SK-N-MC (cell line): ENCODE data around the gene ADARB2.
"Not testable (repeated sequence)": the region's sequence is repeated elsewhere in the genome, so short reads cannot be mapped to it uniquely, and the experiment has no call there.

Source experiments
- DNase-seq: peaks from one replicate; pipeline ENCODE4 v3.0.0-alpha.2; 2011; ENCODE audit warnings: low read depth, low spot score
- H3K27ac ChIP-seq: fragments of 200-600 bp; sonication (generic); 2 replicates; pipeline ENCODE4 v1.5.1; 2016; ENCODE audit warnings: mixed run types
- H3K36me3 ChIP-seq: fragments of 200-600 bp; sonication (generic); 2 replicates; pipeline ENCODE4 v1.6.1; 2017; ENCODE audit warnings: antibody characterized with exemption, low read length, mixed read lengths; ENCODE audit not compliant: insufficient read depth
- H3K4me3 ChIP-seq: fragments of 200-600 bp; sonication (generic); 2 replicates; pipeline ENCODE4 v1.5.1; 2016
- H3K9ac ChIP-seq: fragments of 200-600 bp; sonication (generic); 2 replicates; pipeline ENCODE4 v1.8.0; 2017; ENCODE audit warnings: mixed run types, mixed read lengths; ENCODE audit not compliant: insufficient read length
- H3K9me3 ChIP-seq: fragments of 200-600 bp; sonication (generic); 2 replicates; pipeline ENCODE4 v1.6.1; 2017; ENCODE audit warnings: low read depth, mild to moderate bottlenecking, antibody characterized with exemption, low read length, moderate library complexity, mixed read lengths
- EZH2 ChIP-seq: fragments of 200-600 bp; sonication (generic); IDR thresholded peaks from one replicate; pipeline ENCODE4 v1.6.1; 2017; ENCODE audit warnings: antibody characterized with exemption
- FOXP2 ChIP-seq: optimal IDR thresholded peaks from 2 replicates; pipeline ENCODE3; 2011; ENCODE audit warnings: mild to moderate bottlenecking, moderate library complexity; ENCODE audit not compliant: insufficient read depth; ENCODE audit errors: extremely low read length, control extremely low read depth
- POLR2AphosphoS5 ChIP-seq: IDR thresholded peaks from 2 replicates; pipeline ENCODE4 v1.6.1; 2012; ENCODE audit warnings: mild to moderate bottlenecking, low read depth, low read length, borderline replicate concordance

Gene ADARB2

DNA sequence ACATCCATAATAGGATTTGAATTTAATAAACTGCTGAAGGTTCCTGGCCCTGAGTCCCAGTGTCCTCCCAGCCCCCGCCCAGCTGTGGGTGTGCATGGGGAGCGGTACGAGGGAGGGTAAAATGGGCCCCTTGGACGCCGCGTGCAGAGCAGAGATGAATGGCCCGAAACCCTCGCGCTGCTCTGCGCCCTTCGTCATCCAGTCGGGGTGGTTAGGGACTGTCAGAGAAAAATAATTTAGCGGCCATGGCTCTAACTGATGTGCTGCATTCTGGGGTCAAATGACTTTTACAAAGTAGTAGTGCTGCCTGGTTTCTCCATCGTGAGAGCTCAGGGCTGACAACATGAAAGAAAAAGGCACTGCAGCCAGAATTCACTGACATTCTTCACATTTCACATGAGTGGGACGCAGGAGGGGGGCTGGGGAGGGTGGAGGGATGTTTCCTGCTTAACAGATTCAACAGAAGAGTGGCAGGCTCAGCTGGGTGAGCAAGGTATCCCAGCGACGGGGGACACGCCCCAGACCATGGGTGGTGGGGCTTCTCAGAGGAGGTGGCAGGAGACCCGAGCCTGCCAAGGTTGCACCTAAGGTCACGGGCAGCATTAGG is 376.7 kb downstream of the ADARB2 start:
- H3K27ac ChIP-seq: no peak overlapping the region
- no peaks in the 10 kb centered on the region for H3K9me3 ChIP-seq
- DNase-seq: no peak
- H3K4me3 ChIP-seq: no peak overlapping the region
- TF ChIP-seq EZH2: no peak
- TF ChIP-seq POLR2AphosphoS5: no peak
- TF ChIP-seq FOXP2: no peak
- H3K9ac ChIP-seq: no peak overlapping the region
- H3K36me3 ChIP-seq: no peaks in the 10 kb centered on the region

DNA sequence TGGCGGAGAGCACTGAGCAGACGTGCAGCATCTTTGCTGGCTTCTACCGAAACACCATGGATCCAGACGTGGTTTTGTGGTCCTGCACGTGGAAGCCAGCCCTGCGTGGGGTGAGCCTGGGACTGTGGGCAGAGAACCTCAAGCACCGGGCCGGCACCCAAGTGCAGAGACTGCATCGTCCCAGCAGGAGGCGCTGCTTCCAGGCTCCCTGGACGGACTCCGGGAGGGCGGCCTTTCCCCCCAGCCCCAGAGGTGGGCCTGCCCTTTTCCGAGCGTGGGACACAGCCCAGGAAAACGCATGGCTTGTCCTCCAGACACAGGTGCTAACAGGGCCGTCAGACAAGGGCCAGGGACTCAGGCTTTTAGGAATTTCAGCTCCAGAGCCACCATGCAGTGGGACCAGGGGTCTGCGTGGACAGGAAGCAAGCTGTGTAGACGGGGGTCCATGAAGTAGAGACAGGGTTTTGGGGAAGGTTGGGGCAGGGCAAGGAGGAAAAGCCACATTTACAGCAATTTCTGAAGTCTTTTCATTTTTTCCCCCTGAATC is 377.2 kb downstream of the ADARB2 start:
- Histone ChIP-seq H3K9me3 (no peaks in the 10 kb centered on the region), H3K4me3 (no peak overlapping the region), H3K36me3 (no peaks in the 10 kb centered on the region), H3K27ac (no peak overlapping the region), H3K9ac (no peak overlapping the region)
- DNase-seq: no peak
- TF ChIP-seq POLR2AphosphoS5 (no peak), EZH2 (no peak), FOXP2 (no peak)

DNA sequence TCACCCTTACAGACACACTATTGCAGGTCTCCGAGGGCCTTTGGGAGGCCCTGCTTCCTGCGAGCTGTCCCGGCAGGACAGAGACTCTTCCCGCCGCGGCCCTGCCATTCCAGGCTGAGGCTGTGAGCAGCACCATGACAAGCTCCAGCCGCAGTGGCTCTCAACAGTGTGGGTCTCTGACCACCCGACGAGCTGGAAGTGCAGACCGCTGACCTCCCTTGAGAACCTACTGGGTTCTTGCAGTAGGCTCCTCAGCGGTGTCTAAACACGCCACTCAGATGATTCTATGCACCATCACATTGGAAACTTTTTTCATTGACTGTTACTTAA is 377.7 kb downstream of the ADARB2 start:
- Histone ChIP-seq H3K4me3 (no peak overlapping the region), H3K27ac (no peak overlapping the region), H3K36me3 (no peaks in the 10 kb centered on the region), H3K9ac (no peak overlapping the region), H3K9me3 (no peaks in the 10 kb centered on the region)
- TF ChIP-seq FOXP2 (no peak), EZH2 (no peak), POLR2AphosphoS5 (no peak)
- DNase-seq: no peak

DNA sequence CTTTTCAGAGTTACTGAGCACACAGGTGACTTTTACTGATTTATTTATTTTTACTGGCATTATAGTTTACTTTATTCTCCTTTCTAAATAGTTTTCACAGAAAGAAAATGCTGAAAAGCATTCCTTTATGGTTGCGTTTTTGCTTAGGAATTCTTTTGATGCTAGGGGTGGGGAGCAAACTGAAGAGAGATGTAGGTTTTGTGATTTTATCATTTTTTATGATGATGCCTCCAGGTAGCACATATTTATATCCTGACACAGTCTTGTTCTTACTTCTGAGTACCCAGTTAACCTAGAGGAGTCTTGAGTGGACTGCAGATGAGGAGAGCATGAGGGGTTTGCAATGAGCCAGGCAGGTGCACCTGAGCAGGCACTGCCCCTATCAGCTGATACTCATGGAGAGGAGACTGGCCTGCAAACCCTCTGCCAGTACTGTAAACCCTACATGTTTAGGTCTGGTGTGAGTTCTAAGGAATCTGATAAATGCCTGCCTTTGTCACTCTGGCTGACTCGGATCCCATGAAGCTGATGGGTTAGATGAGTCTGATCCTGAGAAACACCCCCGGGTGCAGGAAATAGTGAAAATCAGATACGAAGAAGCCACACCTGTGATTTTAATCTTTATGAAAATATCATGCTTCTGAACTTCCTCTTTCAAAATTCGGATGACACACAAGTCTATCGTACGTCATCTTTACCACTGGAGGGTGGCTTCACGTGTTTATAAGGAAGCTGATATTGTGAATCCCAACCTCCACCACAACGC is 378.3 kb downstream of the ADARB2 start:
- H3K27ac ChIP-seq: no peak overlapping the region
- H3K4me3 ChIP-seq: no peak overlapping the region
- no peak for DNase-seq
- H3K36me3 ChIP-seq: no peaks in the 10 kb centered on the region
- H3K9me3 ChIP-seq: no peaks in the 10 kb centered on the region
- no peak for TF ChIP-seq EZH2
- no peak for TF ChIP-seq FOXP2
- no peak for TF ChIP-seq POLR2AphosphoS5
- H3K9ac ChIP-seq: no peak overlapping the region

DNA sequence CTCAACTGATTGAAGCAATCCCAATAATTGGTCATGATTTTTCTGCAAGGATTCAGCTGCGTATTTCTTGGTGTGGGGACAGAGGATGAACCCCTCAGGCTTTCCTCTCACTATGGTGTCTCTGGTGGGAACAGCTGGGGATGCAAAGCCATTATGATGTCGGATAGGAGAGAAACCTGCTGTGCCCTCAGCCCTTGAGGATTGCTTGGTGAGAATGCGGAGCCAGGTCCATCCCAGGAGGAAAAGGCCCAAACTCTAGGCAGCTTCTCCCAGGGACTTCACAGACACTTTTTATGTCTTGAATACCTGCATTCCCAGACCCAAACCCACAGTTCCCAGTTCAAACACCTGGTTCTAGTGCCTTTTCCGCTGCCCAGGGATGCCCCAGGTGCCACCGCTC is 379.2 kb downstream of the ADARB2 start:
- no peak for TF ChIP-seq EZH2
- TF ChIP-seq POLR2AphosphoS5: no peak
- TF ChIP-seq FOXP2: no peak
- no peaks in the 10 kb centered on the region for H3K36me3 ChIP-seq
- H3K9me3 ChIP-seq: no peaks in the 10 kb centered on the region
- no peak for DNase-seq
- H3K9ac ChIP-seq: no peak overlapping the region
- no peak overlapping the region for H3K4me3 ChIP-seq
- H3K27ac ChIP-seq: no peak overlapping the region

DNA sequence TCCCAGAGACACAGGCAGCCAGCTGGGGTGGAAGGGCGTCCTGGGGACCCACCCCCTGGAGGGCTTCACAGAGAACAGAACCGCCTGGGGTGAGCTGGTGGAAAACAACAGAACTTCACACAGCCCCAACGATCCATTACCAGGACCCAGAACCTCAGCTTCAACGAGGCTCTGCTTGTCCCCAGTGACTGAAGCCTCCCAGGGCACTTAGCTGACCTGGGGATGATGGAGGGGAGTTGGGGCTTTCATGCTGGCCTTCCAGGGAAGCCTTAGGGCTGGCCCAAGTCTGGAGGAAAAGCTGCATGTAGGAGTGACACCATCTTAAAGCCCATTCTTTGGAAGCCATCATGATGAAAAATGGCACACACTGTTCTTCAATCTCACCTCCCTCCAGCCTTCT is 381.0 kb downstream of the ADARB2 start:
- no peak for DNase-seq
- no peak for TF ChIP-seq EZH2

DNA sequence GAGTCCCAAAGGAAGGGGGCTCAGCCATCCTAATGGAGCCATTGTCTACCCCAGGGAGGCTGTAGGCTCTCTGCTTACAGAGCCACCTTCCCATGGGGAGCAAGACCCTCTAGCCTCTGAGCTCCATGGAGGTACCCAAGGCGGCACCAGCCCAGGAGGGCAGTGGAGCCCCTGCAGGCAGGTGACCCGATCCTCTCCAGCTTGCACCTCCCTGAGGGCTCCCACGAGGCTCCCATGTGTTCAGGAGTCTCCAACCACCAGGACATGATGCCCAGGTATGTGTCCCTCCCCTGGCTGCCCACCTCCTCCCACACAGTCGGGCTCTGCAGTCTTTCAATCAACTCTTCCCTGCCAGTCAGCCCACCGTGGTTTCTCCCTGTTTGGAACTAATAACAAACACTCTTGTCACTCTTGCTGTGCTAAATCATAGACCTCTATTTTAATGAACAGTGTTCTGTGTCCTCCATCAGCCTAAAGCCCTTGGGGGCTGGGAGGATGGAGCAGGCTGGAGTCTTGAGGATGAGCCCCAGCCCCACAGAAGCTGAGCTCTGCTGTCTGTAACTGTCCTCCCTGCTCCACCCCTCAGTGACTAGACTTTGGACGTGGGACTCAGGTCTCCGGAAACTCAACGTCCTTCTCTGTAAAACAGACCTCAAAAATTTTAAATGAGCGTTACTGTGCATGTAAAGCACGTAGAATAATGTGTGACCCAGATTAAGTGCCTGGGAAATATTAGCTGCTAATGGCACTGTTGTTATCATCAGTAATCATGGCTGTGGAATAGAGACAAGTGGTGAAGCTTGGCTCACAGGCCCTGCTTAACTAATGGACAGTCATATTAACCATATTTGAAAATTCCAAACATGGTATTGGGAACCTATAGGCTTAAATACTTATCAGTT is 382.3 kb downstream of the ADARB2 start:
- Histone ChIP-seq H3K9ac (no peak overlapping the region), H3K27ac (no peak overlapping the region), H3K4me3 (no peak overlapping the region), H3K9me3 (no peaks in the 10 kb centered on the region), H3K36me3 (no peaks in the 10 kb centered on the region)
- TF ChIP-seq EZH2 (no peak), POLR2AphosphoS5 (no peak), FOXP2 (no peak)
- no peak for DNase-seq

More for the DNA sequence above, 381.0 kb downstream of the ADARB2 start:
- Histone ChIP-seq H3K27ac (no peak overlapping the region), H3K4me3 (no peak overlapping the region), H3K36me3 (no peaks in the 10 kb centered on the region), H3K9ac (no peak overlapping the region), H3K9me3 (no peaks in the 10 kb centered on the region)

DNA sequence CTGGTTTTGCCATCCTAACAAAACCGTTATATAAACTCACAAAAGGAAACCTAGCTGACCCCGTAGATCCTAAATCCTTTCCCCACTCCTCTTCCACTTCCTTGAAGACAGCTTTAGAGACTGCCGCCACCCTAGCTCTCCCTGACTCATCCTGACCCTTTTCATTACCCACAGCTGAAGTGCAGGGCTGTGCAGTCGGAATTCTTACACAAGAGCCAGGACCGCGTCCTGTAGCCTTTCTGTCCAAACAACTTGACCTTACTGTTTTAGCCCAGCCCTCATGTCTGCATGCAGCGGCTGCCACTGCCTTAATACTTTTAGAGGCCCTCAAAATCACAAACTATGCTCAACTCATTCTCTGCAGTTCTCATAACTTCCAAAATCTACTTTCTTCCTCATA is 385.0 kb downstream of the ADARB2 start:
- H3K4me3 ChIP-seq, DNase-seq, H3K9ac ChIP-seq, H3K36me3 ChIP-seq, H3K27ac ChIP-seq, H3K9me3 ChIP-seq: not testable (repeated sequence)
